Fibroblast of skin of right biceps (primary cell): ENCODE data around the gene IGFBP7.

Experiments used
- DNase-seq: peaks from one replicate; pipeline ENCODE4 v3.0.0-alpha.2; 2013

Gene IGFBP7, protein sequence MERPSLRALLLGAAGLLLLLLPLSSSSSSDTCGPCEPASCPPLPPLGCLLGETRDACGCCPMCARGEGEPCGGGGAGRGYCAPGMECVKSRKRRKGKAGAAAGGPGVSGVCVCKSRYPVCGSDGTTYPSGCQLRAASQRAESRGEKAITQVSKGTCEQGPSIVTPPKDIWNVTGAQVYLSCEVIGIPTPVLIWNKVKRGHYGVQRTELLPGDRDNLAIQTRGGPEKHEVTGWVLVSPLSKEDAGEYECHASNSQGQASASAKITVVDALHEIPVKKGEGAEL

DNA sequence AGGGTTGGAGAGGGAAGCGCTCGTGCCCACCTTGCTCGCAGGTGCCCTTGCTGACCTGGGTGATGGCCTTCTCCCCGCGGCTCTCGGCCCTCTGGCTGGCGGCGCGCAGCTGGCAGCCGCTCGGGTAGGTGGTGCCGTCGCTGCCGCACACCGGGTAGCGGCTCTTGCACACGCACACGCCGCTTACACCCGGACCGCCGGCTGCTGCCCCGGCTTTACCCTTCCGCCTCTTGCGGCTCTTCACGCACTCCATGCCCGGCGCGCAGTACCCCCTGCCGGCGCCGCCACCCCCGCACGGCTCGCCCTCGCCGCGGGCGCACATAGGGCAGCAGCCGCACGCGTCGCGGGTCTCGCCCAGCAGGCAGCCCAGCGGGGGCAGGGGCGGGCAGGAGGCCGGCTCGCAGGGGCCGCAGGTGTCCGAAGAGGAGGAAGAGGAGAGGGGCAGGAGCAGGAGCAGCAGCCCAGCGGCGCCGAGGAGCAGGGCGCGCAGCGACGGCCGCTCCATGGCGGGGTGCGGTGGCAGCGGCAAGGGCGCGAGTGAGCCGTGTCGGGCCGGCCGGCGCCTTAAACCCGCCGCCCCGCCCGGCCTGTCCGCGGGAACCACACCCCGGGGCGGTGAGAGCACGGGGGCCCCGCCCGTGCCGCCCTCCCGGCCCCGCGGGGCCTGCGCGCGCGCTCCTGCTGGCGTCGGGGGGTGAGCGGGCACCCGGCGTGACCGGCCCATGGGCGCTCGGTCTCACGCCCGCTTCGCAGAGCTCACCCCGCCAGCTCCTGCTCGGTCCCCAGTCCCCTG is at the start of gene IGFBP7:
Gene IGFBP7 (minus strand): TSS at position 539 of the 793 bp plus-strand sequence. CDS start 34 bp downstream, at position 505.
- DNase-seq: peak; percentile 33

DNA sequence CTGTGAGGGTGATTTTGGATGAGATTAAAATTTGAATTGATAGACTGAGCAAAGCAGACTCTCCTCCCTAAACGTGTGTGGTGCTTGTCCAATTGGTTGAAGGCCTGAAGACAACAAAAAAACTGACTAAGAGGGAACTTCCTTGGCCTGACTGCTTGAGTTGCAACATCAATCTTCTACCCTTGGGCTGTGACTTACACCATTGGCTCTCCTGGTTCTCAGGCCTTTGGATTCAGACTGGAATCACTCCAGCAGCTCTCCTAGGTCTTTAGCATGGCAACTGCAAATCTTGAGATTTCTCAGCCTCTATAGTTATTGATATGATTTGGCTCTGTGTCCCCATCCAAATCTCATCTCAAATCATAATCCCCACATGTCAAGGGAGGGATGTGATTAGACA is 49.7 kb upstream of the IGFBP7 start:
- DNase-seq: peak; percentile 37

DNA sequence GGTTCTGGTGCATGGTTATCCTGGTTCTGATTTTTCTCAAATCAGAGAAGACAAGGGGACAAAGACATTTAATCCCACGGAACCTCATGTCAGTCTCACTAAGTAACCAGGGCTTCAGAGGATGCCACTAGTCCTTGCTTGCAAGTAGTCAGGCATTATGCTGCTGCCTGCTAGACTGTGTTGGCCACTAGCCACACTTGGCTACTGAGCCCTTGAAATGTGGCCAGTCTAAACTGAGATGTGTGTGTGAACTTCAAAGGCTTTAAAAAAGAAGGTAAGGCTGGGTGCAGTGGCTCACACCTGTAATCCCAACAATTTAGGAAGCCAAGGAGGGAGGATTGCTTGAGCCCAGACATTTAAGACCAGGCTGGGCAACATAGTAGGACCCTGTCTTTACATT is 48.6 kb upstream of the IGFBP7 start:
- no peak for DNase-seq

DNA sequence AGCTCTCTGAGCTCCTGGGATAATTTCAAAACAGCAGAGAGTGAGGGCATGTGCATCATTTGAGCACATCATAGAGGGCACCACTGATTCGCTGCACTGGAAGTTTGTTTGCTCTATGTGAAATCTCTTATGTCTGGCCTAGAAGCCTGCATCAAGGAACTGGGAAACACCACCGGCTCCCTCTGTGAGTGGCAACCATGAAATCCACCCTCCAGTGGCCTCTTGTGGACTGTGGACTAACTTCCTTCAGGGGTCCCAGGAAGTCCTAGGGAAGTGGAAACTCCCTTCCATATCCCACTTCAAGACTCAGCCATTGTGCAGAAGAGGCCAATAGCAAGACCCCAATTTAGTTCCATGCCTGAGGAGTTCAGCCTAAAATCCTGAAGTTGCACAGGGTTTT is 48.0 kb upstream of the IGFBP7 start:
- DNase-seq: no peak

DNA sequence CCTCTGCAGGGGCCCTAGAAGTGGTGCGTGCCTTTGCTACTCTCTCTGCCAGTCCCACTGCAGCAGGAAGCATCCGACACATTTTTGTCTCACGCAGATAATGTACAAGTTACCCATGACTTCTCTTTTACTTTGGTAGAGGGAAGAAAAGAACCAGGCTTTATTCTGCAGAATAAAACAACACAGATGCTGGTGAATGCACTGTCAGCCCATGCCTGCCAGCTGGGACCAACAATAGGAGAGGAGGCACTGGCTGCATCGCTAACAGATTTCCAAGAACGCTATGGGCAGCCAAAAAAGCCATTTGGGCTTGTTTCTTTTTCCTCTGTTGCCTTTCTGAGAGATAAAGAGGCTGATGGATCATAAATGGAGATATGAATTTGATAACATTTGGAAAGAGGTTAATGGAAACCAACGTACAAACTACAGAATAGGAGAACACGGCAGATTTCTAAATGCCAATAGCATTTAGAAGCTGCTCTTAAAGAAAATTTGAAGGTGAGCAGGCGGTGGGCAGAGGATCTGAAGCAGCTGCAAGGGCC is 47.5 kb upstream of the IGFBP7 start:
- DNase-seq: no peak

DNA sequence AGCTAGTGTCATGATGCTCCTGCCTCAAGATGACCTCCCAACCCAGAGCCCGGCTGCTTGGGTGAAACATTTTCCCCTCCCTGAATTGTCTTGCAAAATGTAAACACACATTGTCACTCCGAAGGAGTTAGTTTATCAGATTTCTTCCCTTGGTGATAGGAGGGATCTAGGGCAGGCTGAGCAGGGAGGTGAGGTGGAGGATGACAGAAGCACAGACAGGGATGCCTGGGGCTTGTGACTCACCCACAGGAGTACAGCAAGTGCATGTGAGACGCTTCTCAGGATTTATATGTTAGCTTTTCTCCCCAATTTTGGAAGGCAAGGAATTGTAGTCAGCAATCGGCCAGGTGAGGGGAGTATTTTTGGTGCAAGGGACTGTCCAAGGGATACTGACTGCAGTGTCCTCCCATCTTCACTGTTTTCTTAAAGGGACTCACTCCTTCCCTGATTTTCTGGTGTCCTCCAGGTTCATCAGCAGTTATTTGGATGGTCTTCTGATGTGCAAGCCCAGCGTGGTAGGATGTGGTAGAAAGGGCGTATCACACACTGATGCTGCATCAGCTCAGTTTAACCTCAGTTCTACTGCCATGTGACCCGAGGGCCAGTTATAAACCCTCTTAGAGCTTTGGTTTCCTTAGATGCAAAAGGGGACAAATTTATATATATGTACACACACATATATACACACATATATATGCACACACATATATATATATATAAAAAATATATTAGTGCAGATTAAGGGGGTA is 46.2 kb upstream of the IGFBP7 start:
- no peak for DNase-seq

DNA sequence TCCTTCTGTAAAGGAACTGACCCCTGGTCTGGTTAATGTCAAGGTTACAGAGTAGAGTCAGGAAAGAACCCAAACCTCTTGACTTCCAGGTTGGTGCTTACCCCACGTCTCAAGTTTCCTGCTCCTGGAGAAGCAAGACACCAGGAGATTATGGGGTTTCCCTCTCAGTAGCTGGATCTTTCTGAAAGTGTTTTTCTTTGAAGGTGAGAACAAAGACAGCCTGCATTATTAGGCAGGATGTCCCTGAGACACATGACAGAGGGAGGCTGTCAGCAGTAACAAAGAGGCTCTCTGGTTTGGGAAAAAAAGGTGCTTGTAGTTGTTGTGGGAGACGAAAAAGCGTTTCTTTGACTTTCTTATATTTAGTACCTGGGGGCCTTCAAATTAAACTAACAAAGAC is 44.7 kb upstream of the IGFBP7 start:
- DNase-seq: no peak

DNA sequence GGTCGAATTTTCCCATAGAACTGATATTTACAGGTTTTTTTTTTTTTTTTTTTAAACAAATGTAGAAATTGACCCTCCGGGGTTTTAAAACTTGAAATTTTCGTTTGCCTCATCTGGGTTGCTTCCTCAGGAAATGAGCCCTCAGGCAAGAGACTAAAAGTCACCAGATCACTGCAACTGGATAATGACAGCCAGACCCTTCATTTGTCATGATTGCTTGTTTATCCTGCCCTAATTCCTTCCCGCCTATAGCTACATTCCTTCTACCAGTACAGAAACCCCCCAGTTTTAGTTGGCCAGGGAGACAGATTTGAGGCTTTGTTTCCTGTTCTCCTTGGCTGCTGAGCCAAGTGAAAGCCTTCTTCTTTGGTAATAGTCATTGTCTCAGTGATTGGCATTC is 44.0 kb upstream of the IGFBP7 start:
- peak; percentile 65 for DNase-seq

DNA sequence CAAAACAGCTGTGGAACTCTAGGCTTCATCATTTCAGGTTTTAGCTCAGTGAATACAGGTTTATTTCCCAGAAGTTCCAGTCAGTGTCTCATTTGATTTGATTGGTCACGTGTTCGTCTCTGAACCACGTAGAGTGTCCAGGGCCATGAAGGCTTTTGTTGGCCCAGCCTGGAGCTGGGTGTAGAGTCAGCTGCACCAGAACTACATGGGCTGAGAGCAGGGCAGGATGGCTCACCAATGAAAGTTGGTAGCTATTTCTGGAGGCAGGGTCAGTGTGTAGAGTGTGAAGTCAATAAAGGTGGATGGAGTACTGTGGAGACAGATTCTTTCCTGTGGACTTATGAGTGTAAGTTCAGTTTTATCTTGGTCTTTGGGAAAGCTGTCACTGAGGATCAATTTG is 43.0 kb upstream of the IGFBP7 start:
- no peak for DNase-seq

DNA sequence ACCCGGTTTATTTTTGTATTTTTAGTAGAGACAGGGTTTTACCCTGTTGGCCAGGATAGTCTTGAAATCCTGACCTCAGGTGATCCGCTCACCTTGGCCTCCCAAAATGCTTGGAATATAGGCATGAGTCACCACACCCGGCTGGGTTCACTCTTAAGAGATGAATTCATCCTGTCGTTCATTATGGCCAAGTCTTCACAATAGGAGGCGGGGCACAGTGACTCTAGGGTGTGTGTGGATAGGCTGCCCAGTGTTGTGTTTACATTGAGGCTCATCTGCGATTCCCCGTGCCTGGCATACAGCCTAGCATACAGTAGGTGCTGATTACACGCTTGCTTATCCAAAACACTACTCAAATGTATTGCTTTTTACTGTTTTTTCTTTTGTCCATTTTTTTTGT is 41.3 kb upstream of the IGFBP7 start:
- no peak for DNase-seq

DNA sequence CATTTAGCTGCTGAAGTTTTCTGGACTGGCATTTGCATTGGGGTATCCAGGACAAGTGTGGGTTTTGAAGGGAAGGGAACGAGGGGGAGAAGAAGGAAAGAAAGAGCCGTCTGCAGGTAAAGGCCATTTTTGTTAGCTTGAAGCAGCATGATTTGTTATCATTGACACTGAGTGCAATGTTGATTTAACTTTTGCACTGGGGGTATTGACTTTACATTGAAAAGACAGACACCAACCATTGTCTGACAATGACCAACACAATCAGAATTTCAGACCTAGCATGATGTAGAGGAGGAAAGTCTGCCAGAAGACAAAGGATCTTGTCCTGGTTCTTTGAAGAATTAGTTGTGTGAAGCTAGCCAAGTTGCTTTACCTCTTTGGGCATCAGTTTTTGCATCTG is 39.6 kb upstream of the IGFBP7 start:
- DNase-seq: no peak

DNA sequence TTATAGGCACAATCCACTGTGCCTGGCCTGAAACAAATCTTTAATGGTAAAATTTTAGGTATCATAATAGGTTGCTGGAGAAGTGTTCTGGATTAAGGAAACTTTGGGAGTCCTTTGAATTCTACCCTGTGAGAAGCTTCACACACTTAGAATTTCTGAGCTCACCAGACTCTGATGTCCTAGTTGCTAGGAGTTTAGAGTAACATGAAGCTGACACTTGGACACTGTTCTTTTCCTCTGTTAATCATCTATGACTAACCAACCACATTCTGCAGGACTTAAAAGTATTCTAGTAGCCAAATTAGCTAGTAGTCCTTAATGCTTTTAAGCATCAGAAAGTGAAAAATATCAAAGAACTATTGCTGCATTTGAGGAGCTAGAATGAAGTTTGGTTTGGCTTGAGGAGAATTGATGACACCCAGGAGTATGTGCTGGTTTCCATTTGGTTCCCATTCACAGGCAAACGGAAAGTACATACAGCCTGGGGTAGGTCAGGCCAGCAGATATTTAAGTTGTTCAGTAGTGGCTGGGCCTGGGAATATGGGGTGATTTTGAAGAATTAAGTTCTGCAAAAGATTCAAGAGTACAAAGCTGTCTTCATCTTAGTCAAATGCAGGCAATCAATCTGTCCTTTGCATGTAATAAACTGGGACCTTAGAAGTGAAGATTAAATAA is 38.8 kb upstream of the IGFBP7 start:
- DNase-seq: peak; percentile 79

DNA sequence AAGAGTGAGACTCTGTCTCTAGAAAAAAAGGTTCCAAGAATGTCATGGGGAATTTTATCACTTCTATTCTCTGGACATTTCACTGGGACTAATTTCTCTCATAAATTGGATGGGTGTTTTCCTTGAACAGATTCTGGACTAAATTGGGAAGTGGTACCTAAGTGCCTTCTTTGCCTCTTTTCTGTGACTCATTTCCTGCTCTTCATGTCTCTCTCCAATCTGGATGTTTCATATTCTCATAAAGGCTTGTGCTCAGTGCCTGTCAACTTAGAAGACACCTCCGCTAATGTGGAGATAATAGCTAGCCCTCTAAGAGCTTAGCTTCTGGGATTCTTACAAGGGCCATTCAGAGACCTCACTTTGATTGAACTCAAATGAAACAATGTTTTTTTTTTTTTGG is 38.0 kb upstream of the IGFBP7 start:
- peak; percentile 25 for DNase-seq

DNA sequence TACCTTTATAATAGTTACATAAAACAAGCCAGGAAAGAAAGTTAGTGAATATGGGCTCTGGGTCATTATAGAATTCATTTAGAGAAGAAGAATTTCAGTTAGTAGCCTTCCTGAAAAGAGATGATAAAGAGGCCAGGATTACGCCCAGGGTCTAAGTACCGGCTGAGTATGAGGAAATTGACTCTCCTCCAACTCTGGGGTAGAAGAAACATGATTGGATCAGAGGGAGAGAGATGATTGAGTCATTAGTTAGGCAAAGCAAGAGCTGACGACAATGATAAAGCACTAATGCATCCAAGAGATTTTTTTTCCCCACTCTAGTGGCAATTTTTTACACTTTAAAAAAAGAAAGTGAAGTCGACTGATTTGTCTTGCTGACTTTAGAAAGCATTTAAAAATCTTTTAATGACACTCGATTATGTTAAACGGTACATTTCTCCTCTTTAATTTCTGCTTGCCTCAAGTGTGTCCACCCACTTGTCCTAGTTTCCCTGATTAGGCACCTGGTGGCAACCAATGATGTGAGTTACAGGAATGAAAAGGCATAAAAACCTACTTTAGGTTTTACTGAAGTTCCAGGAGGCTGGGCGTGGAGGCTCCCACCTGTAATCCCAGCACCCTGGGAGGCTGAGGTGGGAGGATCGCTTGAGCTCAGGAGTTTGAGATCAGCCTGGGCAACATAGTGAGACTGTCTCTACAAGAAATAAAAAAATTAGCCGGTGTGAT is 37.3 kb upstream of the IGFBP7 start:
- peak; percentile 86 for DNase-seq

DNA sequence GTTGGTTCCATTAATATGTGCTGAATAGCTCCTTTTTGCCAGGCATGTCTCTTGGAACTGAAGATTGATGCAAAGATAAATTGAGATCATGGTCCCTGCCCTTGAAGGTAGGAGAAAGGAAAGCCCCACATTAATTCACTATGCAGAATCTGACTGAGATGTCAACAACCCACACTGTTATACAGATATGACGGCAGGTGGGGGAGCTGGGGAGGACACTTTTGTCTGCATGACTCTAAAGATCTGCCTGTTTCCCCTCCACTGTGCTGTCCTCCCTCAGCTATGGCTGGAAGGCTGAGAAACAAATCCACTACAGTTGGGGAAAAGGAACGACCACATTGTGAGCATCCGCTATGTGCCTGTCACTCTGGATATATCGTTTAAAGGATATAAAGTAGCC is 36.3 kb upstream of the IGFBP7 start:
- DNase-seq: no peak

DNA sequence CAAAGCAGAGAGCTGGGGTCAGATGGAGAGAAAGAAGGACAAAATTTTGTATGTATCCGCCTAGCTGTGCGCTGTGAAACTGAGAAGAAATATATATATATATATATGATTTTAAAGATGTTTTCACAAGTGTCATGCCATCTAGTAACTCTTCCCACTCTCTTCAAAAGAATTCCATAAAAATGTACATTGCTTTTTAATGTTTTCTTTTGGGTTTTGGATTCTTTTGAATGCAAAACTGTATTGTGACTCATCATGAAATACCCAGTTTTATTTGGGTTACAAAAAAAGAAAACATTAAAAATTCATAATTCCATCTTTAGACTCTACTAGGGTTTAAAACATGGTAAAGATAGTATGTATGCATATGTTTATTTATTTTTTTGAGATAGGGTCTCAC is 34.3 kb upstream of the IGFBP7 start:
- DNase-seq: peak; percentile 22

DNA sequence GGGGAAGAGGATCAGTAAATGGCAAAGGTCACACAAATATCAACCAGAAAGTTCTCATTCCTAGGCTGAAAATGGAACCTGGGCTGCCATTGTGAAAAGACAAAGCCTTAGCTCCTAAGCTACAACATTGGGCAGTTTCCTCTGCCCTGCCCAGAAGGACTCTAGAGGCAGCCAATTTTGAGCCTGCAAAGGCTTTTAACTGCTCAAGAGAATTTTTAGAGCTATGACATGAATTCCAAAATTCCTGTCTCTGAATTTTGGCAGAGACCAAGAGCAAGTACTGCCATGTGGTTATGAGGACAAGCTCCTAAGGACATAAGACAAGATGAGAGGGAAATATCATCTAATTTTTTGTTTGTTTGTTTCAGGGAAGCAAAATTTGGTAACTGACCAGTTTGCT is 29.6 kb upstream of the IGFBP7 start:
- no peak for DNase-seq

DNA sequence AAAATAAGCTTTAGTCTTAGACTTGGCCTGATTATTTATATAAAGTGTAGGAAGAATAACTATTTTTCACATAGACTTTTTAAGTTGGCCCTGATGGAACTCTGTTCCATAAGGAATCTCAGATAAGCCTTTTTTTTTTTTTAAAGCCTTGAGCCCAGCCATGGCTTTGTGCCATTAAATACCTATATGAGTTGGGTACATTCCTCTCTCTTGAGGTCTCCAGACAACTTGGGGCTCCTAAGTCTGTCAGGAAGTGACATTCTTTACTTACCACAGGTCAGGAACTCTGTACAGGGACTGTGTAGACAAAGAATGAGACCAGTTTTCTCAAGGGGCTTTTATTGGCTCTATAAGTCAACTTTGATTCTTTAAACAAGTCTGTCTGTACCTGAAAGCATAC is 27.1 kb upstream of the IGFBP7 start:
- DNase-seq: peak; percentile 50

DNA sequence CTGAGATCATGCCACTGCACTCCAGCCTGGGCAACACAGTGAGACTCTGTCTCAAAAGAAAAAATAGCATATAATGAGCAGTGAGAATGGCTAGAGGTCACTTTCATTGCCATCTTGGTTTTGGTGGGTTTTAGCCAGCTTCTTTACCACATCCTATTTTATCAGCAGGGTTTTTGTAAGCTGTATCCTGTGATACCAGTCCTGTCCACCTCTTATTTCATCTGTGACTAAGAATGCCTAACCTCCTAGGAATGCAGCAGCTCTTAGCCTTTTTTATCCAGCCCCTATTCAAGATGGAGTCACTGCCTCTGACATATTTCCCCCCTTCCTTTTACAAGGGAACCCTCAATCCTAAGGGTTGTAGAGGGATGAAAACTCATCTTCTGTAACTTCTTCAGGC is 26.1 kb upstream of the IGFBP7 start:
- DNase-seq: peak; percentile 61

DNA sequence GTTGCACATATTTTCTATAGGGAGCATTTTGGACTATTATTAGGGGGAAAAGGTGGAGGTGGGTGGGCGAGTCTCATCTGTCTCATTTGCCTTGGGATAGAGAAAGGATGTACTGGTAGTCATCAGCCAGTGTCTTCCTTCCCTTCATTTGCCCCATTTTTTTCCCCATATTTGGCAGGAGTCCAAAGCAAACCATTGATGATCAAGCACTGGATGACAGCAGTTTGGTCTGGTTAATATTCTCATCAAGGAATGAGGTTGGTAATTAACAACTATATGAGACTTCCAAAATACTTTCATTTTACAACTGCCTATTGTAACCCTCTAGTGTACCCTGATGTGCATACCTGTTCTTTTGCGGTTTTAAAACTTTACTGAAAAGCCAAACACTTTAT is 22.6 kb upstream of the IGFBP7 start:
- peak; percentile 33 for DNase-seq

DNA sequence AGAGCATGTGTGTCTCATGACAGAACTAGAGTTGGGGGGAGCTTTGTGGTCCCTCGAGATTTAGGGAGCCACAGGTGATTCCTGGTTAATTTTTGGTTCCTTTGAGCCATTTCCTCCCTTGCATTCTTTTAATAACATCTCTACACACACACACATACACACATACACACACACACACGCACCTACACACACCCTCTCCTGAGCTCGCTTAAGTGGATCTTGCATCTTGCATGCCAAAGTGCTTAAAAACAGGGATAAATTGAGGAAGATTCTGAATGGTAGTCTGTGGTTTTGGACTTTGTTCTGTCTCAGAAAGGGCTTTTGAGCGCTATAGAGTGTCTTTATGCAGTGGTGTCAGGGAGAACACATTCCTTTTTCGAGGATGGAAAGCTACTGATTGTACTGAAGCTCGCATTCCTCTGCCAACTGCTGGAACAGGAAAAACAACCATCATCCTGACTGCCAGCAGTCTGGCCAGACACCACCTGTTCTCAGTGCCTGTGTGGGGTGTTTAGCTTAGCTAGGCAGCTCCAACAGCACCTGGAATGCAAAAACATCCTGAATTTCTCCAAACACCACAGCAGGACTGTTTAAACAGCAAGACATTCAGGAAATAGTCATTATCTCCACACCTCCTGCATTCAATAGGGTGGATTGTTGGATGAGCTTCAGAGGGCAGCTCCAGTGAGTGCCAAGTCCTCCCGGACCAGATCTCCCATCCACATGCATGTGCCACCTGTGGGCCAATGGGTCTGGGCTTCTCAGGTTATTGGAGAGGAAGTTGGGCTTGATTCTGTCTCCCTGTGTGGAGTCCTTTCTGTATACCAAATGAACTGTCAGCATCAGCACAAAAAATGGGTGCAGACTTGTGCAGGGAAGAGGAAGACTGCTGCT is 21.9 kb upstream of the IGFBP7 start:
- DNase-seq: no peak
